Measurements from ENCODE around the gene TTC16.

GRCh38 chr9:127767410-127767809, 51.5 kb downstream of the TTC16 start:
- TF ChIP-seq POLR2AphosphoS5 (IDR thresholded peaks at IDR 0.05) (no peak), POLR2A (IDR thresholded peaks at IDR 0.05) (no peak)
- TF ChIP-seq, protein P1, sequence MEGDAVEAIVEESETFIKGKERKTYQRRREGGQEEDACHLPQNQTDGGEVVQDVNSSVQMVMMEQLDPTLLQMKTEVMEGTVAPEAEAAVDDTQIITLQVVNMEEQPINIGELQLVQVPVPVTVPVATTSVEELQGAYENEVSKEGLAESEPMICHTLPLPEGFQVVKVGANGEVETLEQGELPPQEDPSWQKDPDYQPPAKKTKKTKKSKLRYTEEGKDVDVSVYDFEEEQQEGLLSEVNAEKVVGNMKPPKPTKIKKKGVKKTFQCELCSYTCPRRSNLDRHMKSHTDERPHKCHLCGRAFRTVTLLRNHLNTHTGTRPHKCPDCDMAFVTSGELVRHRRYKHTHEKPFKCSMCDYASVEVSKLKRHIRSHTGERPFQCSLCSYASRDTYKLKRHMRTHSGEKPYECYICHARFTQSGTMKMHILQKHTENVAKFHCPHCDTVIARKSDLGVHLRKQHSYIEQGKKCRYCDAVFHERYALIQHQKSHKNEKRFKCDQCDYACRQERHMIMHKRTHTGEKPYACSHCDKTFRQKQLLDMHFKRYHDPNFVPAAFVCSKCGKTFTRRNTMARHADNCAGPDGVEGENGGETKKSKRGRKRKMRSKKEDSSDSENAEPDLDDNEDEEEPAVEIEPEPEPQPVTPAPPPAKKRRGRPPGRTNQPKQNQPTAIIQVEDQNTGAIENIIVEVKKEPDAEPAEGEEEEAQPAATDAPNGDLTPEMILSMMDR (IDR thresholded peaks at IDR 0.05) = no peak
